Parathyroid adenoma (tissue), 2 donors: ENCODE results near the gene HLCS.
"Not testable (repeated sequence)": the region's sequence is repeated elsewhere in the genome, so short reads cannot be mapped to it uniquely, and the experiment has no call there.

Experiments
- H2AFZ ChIP-seq: fragments of 300-600 bp; sonication (generic); one replicate; pipeline ENCODE4 v1.7.0; 2017; ENCODE audit warnings: antibody characterized with exemption, mild to moderate bottlenecking
- H3K27ac ChIP-seq: fragments of 300-600 bp; sonication (generic); one replicate; pipeline ENCODE4 v1.7.0; 2017
- H3K27me3 ChIP-seq: fragments of 300-600 bp; sonication (generic); one replicate; pipeline ENCODE4 v1.7.0; 2017; ENCODE audit warnings: low read length; ENCODE audit not compliant: control insufficient read depth, insufficient read depth
- H3K36me3 ChIP-seq: fragments of 300-600 bp; sonication (generic); one replicate; pipeline ENCODE4 v1.7.0; 2017; ENCODE audit warnings: low read length; ENCODE audit not compliant: control insufficient read depth, insufficient read depth
- H3K4me1 ChIP-seq: fragments of 300-600 bp; sonication (generic); one replicate; pipeline ENCODE4 v1.7.0; 2017; ENCODE audit warnings: control low read depth
- H3K4me2 ChIP-seq: fragments of 300-600 bp; sonication (generic); one replicate; pipeline ENCODE4 v1.7.0; 2017; ENCODE audit warnings: low read length
- H3K4me3 ChIP-seq: fragments of 300-600 bp; sonication (generic); one replicate; pipeline ENCODE4 v1.7.0; 2017; ENCODE audit warnings: low read depth, low read length
- H3K79me2 ChIP-seq: fragments of 300-600 bp; sonication (generic); one replicate; pipeline ENCODE4 v1.7.0; 2017; ENCODE audit warnings: control low read depth
- H3K9ac ChIP-seq: fragments of 300-600 bp; sonication (generic); one replicate; pipeline ENCODE4 v1.7.0; 2017; ENCODE audit warnings: mild to moderate bottlenecking
- H3K9me3 ChIP-seq: fragments of 300-600 bp; sonication (generic); one replicate; pipeline ENCODE4 v1.7.0; 2017; ENCODE audit warnings: low read length; ENCODE audit not compliant: control insufficient read depth
- TF ChIP-seq, protein P1 (sequence below): fragments of 300-600 bp; sonication (generic); IDR thresholded peaks from one replicate; pipeline ENCODE4 v1.7.0; 2017; ENCODE audit warnings: antibody characterized with exemption, mild to moderate bottlenecking
- donor health status: primary hyperparathyroidism.

The HLCS gene

GRCh38 chr21:36817732-36818450, 148.6 kb downstream of the HLCS start:
- no peak overlapping the region for H3K4me2 ChIP-seq
- TF ChIP-seq, protein P1, sequence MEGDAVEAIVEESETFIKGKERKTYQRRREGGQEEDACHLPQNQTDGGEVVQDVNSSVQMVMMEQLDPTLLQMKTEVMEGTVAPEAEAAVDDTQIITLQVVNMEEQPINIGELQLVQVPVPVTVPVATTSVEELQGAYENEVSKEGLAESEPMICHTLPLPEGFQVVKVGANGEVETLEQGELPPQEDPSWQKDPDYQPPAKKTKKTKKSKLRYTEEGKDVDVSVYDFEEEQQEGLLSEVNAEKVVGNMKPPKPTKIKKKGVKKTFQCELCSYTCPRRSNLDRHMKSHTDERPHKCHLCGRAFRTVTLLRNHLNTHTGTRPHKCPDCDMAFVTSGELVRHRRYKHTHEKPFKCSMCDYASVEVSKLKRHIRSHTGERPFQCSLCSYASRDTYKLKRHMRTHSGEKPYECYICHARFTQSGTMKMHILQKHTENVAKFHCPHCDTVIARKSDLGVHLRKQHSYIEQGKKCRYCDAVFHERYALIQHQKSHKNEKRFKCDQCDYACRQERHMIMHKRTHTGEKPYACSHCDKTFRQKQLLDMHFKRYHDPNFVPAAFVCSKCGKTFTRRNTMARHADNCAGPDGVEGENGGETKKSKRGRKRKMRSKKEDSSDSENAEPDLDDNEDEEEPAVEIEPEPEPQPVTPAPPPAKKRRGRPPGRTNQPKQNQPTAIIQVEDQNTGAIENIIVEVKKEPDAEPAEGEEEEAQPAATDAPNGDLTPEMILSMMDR: no peak
- no peaks in the 10 kb centered on the region for H3K36me3 ChIP-seq
- no peak overlapping the region for H3K4me3 ChIP-seq
- H3K79me2 ChIP-seq: no peaks in the 10 kb centered on the region
- H3K27ac ChIP-seq: no peak overlapping the region
- no peaks in the 10 kb centered on the region for H3K27me3 ChIP-seq
- H3K4me1 ChIP-seq: no peaks in the 10 kb centered on the region
- no peak overlapping the region for H3K9ac ChIP-seq
- H2AFZ ChIP-seq: no peak overlapping the region
- H3K9me3 ChIP-seq: no peaks in the 10 kb centered on the region

DNA sequence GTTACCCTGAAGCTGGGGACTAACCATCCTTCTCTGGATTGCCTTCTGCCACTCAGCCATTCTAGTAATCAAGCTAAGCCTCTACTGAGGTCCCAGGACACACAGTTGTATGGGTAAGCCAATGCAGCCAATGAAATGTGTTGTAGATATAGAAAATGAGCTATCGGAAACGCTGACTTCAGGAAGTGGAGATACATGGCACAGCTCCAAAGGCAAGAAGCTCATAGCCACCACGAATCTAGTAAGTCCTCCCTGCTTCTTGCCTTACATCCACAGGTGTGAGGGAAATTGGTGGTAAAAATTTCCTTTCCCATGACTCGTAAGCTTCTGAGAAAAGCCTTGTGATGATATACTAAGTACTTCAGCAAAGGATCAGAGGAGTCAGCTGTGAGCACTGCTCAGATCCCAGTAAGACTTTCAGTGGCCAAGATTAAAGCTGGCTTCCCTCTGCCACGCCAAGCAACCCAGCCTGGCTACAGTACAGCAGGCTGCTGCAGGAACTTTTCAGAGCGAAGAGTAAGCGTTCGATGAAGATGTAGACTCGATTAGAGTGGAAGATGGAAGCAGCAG, 149.8 kb downstream of the HLCS start:
- H3K27ac ChIP-seq: no peak overlapping the region
- TF ChIP-seq, protein P1: no peak

DNA sequence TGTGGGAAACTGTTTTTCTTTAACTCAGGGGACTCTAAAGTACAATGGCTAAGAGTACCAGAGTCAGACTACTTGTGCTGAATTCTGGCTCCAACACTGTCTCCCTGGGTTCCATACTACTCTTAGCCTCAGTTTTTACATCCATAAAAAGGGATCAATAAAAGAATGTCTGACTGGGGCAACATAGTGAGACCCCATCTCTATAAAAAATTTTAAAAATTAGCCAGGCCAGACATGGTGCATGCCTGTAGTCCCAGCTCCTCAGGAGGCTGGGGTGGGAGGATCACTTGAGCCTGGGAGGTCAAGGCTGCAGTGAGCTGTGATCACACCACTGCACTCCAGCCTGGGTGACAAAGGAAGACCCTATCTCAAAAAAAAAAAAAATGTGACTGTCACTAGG, 150.4 kb downstream of the HLCS start:
- not testable (repeated sequence) for H3K9me3 ChIP-seq

More for the DNA sequence above, 149.8 kb downstream of the HLCS start:
- no peak overlapping the region for H3K4me3 ChIP-seq
- no peaks in the 10 kb centered on the region for H3K4me1 ChIP-seq
- H3K4me2 ChIP-seq: no peak overlapping the region
- no peaks in the 10 kb centered on the region for H3K36me3 ChIP-seq
- H3K27me3 ChIP-seq: no peaks in the 10 kb centered on the region
- no peak overlapping the region for H2AFZ ChIP-seq
- no peak overlapping the region for H3K9ac ChIP-seq
- H3K9me3 ChIP-seq: no peaks in the 10 kb centered on the region
- no peaks in the 10 kb centered on the region for H3K79me2 ChIP-seq

DNA sequence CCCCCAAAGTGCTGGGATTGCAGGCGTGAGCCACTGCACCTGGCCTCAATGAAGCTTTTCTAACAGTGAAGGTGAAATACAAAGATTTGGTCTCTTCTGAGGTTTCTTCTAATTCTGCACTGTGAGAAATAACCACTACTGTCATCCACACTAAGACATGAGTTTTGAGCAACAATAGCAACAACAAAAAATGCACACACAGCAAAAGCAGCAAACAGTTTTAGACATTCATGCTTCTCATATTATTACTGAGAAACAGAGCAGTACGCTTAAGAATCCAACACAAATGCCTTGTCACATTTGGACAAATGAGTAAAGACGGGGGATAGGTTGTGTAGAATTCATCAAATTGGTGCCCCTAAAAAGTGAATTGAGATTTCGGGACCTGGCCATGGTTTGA, 151.2 kb downstream of the HLCS start:
- no peaks in the 10 kb centered on the region for H3K79me2 ChIP-seq
- no peak overlapping the region for H3K27ac ChIP-seq
- no peak overlapping the region for H2AFZ ChIP-seq
- H3K27me3 ChIP-seq: no peaks in the 10 kb centered on the region
- no peak overlapping the region for H3K4me3 ChIP-seq
- H3K9me3 ChIP-seq: no peaks in the 10 kb centered on the region
- H3K4me1 ChIP-seq: no peaks in the 10 kb centered on the region
- H3K36me3 ChIP-seq: no peaks in the 10 kb centered on the region
- no peak overlapping the region for H3K9ac ChIP-seq
- TF ChIP-seq, protein P1: no peak
- H3K4me2 ChIP-seq: no peak overlapping the region

More for the DNA sequence above, 150.4 kb downstream of the HLCS start:
- H2AFZ ChIP-seq, H3K36me3 ChIP-seq, H3K4me3 ChIP-seq, H3K27me3 ChIP-seq, H3K9ac ChIP-seq, H3K4me2 ChIP-seq, H3K79me2 ChIP-seq, H3K4me1 ChIP-seq, H3K27ac ChIP-seq: not testable (repeated sequence)

- H3K4me2 ChIP-seq: no peak overlapping the region
- H3K36me3 ChIP-seq: no peaks in the 10 kb centered on the region
- no peaks in the 10 kb centered on the region for H3K27me3 ChIP-seq
- no peak overlapping the region for H3K27ac ChIP-seq
- H3K4me1 ChIP-seq: no peaks in the 10 kb centered on the region
- TF ChIP-seq, protein P1: no peak
- H3K9ac ChIP-seq: no peak overlapping the region
- no peak overlapping the region for H3K4me3 ChIP-seq
- H2AFZ ChIP-seq: no peak overlapping the region
- H3K79me2 ChIP-seq: no peaks in the 10 kb centered on the region
- H3K9me3 ChIP-seq: no peaks in the 10 kb centered on the region
Measured at GRCh38 chr21:36813052-36813451, 153.4 kb downstream of the HLCS start.
